GM12873 (cell line): ENCODE data around the gene BTBD9.

Experiments used
- TF ChIP-seq, protein P1 (sequence below): IDR thresholded peaks from 2 replicates; pipeline ENCODE4 v1.5.1; 2012; ENCODE audit warnings: low read depth, mild to moderate bottlenecking, moderate library complexity, low read length, control low read depth; ENCODE audit not compliant: insufficient read depth; ENCODE audit errors: missing control alignments

BTBD9 gene

DNA sequence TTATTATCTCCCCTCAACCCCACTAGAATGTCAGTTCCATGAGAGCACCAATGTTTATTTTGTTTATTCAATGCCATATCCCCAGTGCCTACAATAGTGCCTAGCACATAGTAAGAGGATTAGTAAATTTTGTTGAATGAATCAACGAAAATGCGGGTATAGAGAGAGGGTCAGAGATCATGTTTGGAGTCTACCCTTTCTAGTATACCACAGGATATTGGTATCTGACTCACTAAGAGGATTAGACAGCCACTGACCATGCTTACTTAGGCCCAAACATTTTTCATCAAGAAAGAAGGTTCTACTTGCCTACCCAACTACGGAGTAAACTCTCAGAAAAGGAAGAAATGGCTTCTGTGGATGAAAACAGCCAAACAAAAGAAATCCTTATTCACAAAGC lies 356.8 kb downstream of the BTBD9 start:
- TF ChIP-seq, protein P1, sequence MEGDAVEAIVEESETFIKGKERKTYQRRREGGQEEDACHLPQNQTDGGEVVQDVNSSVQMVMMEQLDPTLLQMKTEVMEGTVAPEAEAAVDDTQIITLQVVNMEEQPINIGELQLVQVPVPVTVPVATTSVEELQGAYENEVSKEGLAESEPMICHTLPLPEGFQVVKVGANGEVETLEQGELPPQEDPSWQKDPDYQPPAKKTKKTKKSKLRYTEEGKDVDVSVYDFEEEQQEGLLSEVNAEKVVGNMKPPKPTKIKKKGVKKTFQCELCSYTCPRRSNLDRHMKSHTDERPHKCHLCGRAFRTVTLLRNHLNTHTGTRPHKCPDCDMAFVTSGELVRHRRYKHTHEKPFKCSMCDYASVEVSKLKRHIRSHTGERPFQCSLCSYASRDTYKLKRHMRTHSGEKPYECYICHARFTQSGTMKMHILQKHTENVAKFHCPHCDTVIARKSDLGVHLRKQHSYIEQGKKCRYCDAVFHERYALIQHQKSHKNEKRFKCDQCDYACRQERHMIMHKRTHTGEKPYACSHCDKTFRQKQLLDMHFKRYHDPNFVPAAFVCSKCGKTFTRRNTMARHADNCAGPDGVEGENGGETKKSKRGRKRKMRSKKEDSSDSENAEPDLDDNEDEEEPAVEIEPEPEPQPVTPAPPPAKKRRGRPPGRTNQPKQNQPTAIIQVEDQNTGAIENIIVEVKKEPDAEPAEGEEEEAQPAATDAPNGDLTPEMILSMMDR = no peak

- TF ChIP-seq, protein P1 = no peak
These were observed 358.6 kb downstream of the BTBD9 start for GRCh38 chr6:38281126-38281525.

- TF ChIP-seq, protein P1 = no peak
These were observed 359.7 kb downstream of the BTBD9 start for GRCh38 chr6:38279963-38280588.

- TF ChIP-seq, protein P1 = peak; percentile 11
These were observed 360.3 kb downstream of the BTBD9 start for GRCh38 chr6:38279423-38279822.

- TF ChIP-seq, protein P1 = no peak
These were observed 366.4 kb downstream of the BTBD9 start for GRCh38 chr6:38273325-38273724.

- TF ChIP-seq, protein P1 = no peak
These were observed 367.5 kb downstream of the BTBD9 start for GRCh38 chr6:38272222-38272621.

- TF ChIP-seq, protein P1 = no peak
These were observed 368.6 kb downstream of the BTBD9 start for GRCh38 chr6:38271081-38271480.
